SH-SY5Y (cell line): Measurements from ENCODE around the gene HEPACAM.

Experiments
- GATA2 ChIP-seq: IDR thresholded peaks from 2 replicates; pipeline ENCODE4 v1.6.1; 2011; ENCODE audit warnings: mild to moderate bottlenecking, low read depth, low read length
- GATA3 ChIP-seq: IDR thresholded peaks from 2 replicates; pipeline ENCODE4 v1.6.1; 2011; ENCODE audit warnings: low read depth, mild to moderate bottlenecking, low read length, moderate library complexity

HEPACAM gene

DNA sequence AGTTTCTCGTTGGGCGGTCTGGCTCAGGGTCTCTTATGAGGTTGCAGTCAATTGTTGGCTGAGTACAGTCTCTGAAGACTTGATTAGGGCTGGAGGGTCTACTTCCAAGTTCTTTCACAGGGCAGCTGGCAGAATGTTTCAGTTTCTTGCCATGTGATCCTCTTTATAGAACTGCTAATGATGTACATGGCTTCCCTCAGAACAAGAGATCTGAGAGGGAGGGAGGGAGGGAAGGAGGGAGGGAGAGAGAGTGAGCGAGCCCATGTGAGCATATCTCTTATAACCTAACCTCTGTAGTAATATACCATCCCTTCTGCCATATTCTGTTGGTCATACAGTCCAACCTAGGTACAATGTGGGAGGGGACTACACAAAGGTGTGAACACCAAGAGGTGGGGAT lies 15.5 kb upstream of the HEPACAM start:
- no peak for TF ChIP-seq GATA2
- no peak for TF ChIP-seq GATA3

DNA sequence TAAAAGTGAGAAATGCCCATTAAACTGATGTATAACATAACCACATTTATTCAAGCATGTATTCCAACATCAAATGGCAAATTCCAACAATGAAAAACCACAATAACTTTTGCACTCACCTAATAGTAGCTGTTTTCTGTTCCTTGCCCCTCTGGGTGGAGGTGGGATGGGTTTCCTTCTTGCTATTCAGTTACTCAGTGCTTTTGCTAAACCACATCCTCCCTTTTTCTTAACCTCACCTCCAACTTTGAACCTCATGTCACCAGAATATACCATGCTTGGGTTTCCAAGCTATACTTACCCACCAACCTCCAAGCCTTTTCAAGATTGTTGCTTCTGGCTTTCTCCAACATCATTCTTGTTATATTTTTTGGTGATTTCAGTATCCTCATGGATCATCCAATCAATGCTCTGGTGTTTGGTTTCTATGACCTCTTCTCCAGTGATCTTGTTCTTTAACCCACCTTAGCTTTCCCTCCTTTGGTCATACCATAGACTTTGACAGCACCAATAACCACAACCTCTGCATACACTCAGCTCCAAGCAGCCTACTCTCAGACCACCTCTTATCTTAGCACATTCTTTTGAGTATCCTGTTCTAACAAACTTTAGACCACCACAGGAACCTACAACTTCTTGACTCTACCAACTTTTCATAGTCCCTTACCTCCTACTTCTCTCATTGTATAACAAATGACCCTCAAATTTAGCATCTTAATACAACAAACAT lies 14.9 kb upstream of the HEPACAM start:
- TF ChIP-seq GATA3: no peak
- TF ChIP-seq GATA2: no peak

DNA sequence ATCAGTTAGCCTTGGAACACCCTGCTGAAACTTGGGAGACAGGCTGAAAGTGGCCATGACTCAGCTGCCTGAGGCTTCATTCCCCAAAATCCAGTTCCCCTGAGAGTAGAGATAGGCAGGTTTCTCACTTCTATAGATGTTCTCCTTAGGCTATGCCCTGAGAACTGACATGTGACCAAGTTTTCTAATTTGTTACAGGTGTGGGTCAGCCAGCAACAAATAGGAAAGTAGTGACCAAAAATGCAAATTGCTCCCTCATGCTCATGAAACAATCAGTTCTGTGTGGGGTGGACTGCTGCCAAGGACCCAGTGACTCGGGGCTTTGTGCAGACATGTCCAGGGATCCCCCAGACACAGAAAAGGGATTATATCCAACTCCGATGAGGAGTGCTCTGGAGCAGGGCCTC lies 10.9 kb upstream of the HEPACAM start:
- TF ChIP-seq GATA2: no peak
- TF ChIP-seq GATA3: no peak

DNA sequence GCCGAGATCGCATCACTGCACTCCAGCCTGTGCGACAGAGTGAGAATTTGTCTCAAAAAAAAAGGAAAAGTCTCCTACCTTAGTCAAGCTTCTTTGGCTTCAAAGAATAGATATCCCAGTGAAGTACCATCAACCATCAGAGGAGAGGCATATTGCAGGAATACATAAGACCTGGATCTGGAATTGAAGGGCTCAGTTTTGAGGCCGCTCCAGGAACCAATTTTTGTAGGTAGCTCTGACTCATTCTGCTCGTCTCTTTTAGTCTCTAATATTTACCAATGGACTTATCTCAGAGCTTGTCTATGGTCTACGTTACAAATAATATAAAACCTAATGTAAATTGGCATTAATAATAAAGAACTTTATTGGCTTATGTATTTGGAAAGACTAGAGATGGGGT lies 10.0 kb upstream of the HEPACAM start:
- no peak for TF ChIP-seq GATA3
- TF ChIP-seq GATA2: no peak

DNA sequence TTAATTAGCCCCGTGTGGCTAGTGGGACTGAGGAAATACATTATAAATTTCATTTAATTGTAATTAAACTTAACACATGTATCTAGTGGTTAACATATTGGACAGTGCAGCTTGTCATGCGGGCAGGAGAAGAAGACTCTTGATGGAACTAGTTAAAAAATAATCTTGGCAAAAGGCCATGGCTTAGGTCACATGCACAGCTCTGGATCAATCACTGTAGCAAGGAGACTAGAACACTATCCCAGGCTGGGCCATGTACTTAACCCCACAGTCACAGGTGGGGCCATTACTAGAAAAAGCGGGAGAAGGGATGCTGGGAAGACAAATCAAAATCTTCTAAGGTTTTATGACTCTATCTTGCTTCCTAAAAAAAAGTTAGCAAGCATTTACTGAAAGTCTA lies 8.7 kb upstream of the HEPACAM start:
- TF ChIP-seq GATA3 (no peak), GATA2 (no peak)

DNA sequence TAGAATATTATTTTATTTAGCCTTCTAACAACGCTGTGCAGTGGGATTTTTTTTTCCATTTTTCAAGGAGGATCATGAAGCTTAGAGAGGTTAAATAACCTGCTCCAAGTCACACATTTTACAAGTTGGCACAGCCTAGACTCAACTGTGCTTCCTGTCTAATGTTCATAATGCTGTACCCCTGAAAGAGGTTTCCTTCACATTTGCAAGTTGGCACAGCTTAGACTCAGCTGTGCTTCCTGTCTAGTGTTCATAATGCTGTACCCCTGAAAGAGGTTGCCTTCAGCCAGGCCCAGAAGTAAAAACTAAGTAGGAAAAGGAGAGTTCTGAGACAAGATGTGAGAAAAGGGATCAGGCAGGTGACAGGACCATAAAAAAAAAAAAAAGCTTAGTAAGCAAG lies 7.9 kb upstream of the HEPACAM start:
- TF ChIP-seq GATA2 (no peak), GATA3 (no peak)

DNA sequence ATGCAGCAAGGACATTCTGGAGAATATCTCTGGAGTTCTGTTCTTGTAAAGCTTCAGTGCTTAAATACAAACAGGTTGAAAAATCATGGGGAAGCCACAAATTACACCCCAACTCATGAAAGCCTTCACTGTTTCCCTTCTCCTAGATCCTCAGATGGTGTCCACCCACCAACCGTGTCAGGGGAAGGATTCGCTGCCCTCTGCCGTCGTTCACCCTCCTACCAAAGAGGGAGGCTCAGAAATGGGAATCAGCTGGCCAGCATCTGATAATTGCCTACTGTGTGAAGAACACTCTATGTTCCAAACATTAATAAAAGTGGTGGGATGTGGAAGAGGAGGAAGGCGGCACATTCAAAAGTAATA lies 7.4 kb upstream of the HEPACAM start:
- TF ChIP-seq GATA3 (no peak), GATA2 (no peak)

DNA sequence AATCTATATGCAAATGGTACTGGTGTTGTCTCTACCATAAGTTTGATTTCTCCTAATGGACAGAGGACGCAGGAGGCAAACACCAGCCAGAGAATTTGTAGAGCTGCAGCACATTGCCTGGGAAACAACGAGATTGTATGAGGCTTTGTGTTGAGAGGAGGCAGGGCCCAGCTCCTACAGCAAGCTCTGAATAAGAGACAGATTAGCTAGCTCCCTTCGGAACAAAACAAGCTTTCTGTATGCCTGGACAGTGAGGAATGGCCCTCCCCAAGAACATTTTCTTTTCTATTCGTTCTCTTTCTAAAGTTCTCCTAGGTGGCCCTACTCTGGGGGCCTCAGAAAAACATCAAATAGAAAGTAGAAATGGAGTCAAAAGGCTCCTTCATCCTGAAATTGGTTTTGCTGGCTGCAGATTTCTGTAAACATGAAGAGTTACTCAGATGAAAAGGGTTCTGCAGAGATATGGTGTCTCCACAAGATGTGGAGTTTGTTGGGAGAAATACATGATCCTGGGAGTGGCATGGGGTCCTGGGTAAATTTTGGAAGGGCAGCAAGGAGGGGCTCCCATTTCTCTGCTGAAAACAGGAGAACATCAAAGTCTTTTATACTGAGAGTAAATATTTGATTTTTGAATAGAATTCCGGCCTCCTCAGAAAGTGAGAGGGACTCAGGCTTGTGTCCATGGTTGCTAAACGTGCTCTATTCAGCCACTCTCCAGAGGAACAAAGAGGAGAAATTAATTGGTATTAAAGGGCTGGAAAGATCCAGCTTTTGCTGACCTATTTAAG lies 6.8 kb upstream of the HEPACAM start:
- TF ChIP-seq GATA3 (no peak), GATA2 (no peak)

DNA sequence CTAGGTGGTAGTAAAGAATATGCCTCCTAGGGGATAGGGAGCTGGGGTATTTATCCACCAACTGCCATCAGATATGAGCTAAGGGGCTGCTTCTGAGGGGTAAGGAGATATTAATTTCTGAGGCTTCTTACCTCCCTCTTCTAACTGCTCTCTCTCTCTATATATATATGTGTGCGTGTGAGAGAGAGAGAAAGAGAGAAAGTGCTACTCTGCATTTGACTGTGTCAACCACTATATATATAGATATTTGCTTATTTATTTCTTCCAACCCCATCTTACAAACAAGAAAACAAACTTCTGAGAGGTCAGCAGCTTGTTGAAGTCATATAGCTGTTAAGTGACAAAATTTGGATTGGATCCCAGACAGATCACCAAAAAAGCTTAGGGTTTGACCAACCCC lies 5.9 kb upstream of the HEPACAM start:
- TF ChIP-seq GATA2 (no peak), GATA3 (no peak)

DNA sequence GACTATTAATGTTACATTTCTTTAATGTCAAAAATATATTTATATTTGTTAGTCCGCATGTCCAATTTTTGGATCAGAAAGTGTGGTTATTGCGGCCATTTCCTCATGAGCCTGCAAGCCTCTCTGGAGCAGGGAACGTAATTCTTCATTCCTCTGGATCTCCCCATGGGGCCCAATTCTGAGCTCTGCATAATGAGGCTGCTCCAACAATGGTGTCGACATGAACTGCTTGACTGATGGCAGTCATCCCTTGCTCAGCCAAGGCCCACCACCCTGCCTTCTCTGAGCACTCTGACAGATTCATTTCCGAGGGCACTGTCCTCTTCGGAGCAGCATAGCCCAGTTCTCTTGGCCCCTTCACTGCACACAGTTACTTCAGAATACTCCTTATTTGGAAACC lies 3.1 kb upstream of the HEPACAM start:
- TF ChIP-seq GATA3: no peak
- no peak for TF ChIP-seq GATA2

DNA sequence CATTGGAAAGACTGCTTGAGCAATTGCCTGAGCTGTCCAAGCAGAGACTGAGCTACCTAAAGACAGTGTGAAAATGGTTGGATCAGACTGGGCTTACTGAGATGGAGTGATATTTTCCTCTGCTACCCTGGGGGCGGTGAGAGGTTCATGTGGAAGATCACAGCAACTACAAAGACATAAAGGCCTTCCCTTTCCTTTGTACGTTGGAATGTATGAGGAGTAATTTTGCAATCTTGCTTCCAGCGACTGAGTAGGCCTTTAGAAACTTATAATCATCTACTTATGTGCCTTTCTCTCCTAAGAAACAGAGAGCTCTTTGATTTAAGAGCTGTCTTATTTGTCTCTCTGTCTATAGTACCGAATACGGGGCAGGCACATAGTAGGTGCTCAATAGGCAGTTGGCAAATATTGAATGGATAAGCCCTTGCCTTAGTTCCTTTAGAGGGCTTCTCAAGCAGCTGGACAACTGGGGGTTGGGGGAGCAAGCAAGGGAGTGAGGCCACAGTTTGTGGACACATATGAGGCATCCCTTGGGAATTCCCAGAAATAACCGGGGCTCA lies 2.4 kb upstream of the HEPACAM start:
- no peak for TF ChIP-seq GATA2
- TF ChIP-seq GATA3: no peak

DNA sequence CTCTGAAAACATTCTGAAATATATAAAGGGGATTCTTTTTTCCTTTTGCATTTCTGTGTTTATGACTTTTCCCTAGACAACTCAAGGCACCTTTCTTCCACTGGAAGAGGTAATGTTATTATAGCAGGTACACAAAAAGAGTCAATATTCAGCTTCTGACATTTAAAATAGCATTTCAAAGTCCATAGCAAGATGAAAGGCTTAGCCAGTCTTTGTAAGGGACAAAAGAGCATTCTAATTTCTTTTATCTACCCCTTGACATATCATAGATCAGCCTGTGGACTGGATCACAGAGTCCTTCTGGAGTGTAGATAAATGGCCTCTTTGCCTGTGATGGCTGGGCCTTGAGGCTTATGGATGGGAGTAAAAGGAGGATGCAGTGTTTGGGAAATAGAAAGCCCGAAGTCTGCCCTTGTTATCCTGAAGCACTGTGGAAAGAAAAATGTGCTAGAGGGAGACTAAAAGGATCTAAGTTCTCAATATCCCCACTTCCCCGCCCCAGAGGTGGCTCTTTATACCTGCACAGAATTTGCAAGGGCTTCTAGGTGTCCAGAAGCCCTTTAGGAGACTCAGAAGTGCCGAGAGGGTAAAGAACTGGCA lies 1.6 kb upstream of the HEPACAM start:
- TF ChIP-seq GATA2 (no peak), GATA3 (no peak)

DNA sequence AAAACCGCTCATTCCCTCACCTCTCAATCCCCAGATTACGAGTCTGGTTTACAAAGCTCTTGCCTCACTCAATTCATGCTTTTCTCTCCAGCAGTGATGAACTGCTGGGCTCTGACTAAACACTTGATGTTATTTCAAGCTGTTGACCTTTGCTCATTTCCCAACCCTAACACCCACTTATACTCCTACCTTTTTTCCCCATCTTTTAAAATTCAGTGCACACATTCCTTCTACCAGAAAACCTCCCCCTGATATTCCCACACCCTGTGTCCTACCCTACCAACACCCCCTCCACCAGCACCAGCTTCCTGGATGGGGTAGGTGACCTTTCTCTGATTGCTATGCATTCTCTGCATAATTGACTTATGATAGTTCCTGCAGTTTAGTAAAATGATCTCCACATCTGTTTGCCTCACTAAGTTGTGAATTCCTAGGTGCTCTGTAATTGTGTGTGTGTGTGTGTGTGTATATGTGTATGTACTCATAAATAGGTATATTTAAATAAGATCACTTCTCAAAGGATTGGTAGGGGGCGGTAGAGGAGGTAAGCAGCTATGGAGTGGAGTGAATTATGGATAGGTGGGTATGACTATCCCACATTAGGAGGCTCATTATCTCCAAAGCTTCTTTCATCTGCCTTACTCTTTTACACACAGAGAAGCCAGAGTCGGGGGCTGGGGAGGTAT lies 842 bp downstream of the HEPACAM start:
- TF ChIP-seq GATA3 (no peak), GATA2 (no peak)

DNA sequence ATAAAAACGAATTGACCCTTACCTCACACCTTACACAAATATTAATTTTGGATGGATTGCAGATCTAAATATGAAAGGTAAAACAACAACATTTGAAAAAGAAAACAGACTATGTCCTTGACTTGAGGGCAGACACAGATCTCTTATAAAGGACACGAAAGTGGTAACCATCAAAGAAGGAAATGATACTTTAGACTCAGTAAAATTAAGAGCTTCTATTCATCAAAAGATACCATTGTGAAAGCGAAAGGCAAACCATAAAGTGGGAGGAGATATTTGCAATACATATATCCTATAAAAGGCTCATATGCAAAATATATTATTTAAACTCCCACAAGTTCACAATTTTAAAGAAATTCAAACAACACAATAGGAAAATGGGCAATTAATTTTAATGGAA lies 5.0 kb downstream of the HEPACAM start:
- no peak for TF ChIP-seq GATA2
- no peak for TF ChIP-seq GATA3
